Large intestine (tissue), 3 donors: ENCODE data around the gene LRRK1. TPM values are rescaled to one million over a fixed set of nuclear protein-coding genes. Genes with fewer than 3 reads are reported as not detected.

ENCODE experiments used
- DNase-seq, 2 donors: peaks; one replicate each; pipeline versions ENCODE4 v3.0.0 to v3.0.0-alpha.2; 2013
- H3K27ac ChIP-seq: one replicate; pipeline ENCODE4 v1.5.1; 2013; ENCODE audit warnings: low read length
- H3K27me3 ChIP-seq: 2 replicates; pipeline ENCODE4 v1.6.1; 2013; ENCODE audit warnings: low read length; ENCODE audit not compliant: control insufficient read depth, insufficient read depth
- H3K36me3 ChIP-seq: 2 replicates; pipeline ENCODE4 v1.6.1; 2013; ENCODE audit warnings: low read length; ENCODE audit not compliant: control insufficient read depth, insufficient read depth
- H3K4me1 ChIP-seq: one replicate; pipeline ENCODE4 v1.6.1; 2013; ENCODE audit warnings: low read length; ENCODE audit not compliant: control insufficient read depth, insufficient read depth
- H3K4me3 ChIP-seq: one replicate; pipeline ENCODE4 v1.5.1; 2013; ENCODE audit warnings: low read length
- H3K9me3 ChIP-seq: one replicate; pipeline ENCODE4 v1.6.1; 2013; ENCODE audit warnings: mild to moderate bottlenecking, low read depth, low read length, moderate library complexity; ENCODE audit not compliant: control insufficient read depth
- WGBS: methylation state at CpG from one replicate; pipeline ENCODE4 v1.1.5; 2013; ENCODE audit warnings: low lambda C conversion rate; ENCODE audit not compliant: insufficient coverage; 5-methylcytosine and 5-hydroxymethylcytosine counted together
- polyA plus RNA-seq: library from polyadenylated mRNA; unstranded; fragments of 120-200 nt; gene quantifications from one replicate; pipeline ENCODE4 v1.2.1, GENCODE V29; 2013

The LRRK1 gene
- polyA plus RNA-seq, 1 donor, result 4.2 TPM

- Histone ChIP-seq H3K4me1 (no peaks in the 10 kb centered on the region), H3K36me3 (no peaks in the 10 kb centered on the region), H3K27me3 (no peaks in the 10 kb centered on the region), H3K27ac (no peak overlapping the region), H3K4me3 (no peak overlapping the region), H3K9me3 (peaks cover 6% of the 10 kb centered on the region)
- WGBS, result no CpG with 5 or more reads among the region's 7 CpGs
- no peak for DNase-seq
Measured at GRCh38 chr15:101105059-101105891, 186.1 kb downstream of the LRRK1 start.

- peaks cover 6% of the 10 kb centered on the region for H3K9me3 ChIP-seq
- H3K4me1 ChIP-seq, result no peaks in the 10 kb centered on the region
- DNase-seq, result no peak
- no CpG with 5 or more reads among the region's 7 CpGs for WGBS
- H3K27me3 ChIP-seq, result no peaks in the 10 kb centered on the region
- no peaks in the 10 kb centered on the region for H3K36me3 ChIP-seq
- no peak overlapping the region for H3K4me3 ChIP-seq
- no peak overlapping the region for H3K27ac ChIP-seq
Measured at GRCh38 chr15:101107101-101107500, 187.9 kb downstream of the LRRK1 start.

- H3K27ac ChIP-seq, result no peak overlapping the region
Measured at GRCh38 chr15:101107625-101108460, 188.7 kb downstream of the LRRK1 start.

DNA sequence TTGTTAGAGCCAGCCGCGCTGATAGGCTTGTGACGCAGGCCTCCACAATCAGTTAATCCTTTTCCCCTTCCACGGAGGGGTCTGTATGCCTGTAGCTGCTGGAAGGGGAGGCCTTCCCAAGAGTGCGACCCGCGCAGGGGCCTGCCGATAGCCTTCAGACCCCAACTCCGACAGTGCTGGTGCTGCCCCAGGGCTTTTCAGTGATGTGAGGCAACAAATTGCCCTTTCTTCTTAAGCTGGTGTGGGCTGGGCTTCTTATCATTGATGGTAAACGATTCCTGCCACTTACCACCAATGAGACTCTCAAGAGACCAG, 189.3 kb downstream of the LRRK1 start:
- Histone ChIP-seq H3K9me3 (peaks cover 6% of the 10 kb centered on the region), H3K4me3 (no peak overlapping the region), H3K36me3 (no peaks in the 10 kb centered on the region), H3K4me1 (no peaks in the 10 kb centered on the region), H3K27ac (no peak overlapping the region), H3K27me3 (no peaks in the 10 kb centered on the region)
- no peak for DNase-seq
- no CpG with 5 or more reads among the region's 10 CpGs for WGBS

More at GRCh38 chr15:101107625-101108460, 188.7 kb downstream of the LRRK1 start:
- DNase-seq, result no peak
- Histone ChIP-seq H3K4me1 (no peaks in the 10 kb centered on the region), H3K9me3 (peaks cover 6% of the 10 kb centered on the region), H3K4me3 (no peak overlapping the region), H3K36me3 (no peaks in the 10 kb centered on the region), H3K27me3 (no peaks in the 10 kb centered on the region)
- WGBS, result no CpG with 5 or more reads among the region's 6 CpGs

- WGBS, result 100% methylated on average over 1 of the region's 7 CpGs
- no peak overlapping the region for H3K4me3 ChIP-seq
- DNase-seq, result no peak
- H3K27me3 ChIP-seq, result no peaks in the 10 kb centered on the region
- no peaks in the 10 kb centered on the region for H3K36me3 ChIP-seq
- no peaks in the 10 kb centered on the region for H3K4me1 ChIP-seq
- H3K9me3 ChIP-seq, result peaks cover 6% of the 10 kb centered on the region
- H3K27ac ChIP-seq, result no peak overlapping the region
Measured at GRCh38 chr15:101108791-101109190, 189.6 kb downstream of the LRRK1 start.

GRCh38 chr15:101110681-101111569, 191.8 kb downstream of the LRRK1 start:
- 60% methylated on average over 1 of the region's 23 CpGs for WGBS
- no peaks in the 10 kb centered on the region for H3K36me3 ChIP-seq
- no peaks in the 10 kb centered on the region for H3K27me3 ChIP-seq
- peaks cover 4% of the 10 kb centered on the region for H3K4me1 ChIP-seq
- no peak overlapping the region for H3K27ac ChIP-seq
- no peak for DNase-seq
- H3K9me3 ChIP-seq, result peaks cover 6% of the 10 kb centered on the region
- H3K4me3 ChIP-seq, result no peak overlapping the region

DNA sequence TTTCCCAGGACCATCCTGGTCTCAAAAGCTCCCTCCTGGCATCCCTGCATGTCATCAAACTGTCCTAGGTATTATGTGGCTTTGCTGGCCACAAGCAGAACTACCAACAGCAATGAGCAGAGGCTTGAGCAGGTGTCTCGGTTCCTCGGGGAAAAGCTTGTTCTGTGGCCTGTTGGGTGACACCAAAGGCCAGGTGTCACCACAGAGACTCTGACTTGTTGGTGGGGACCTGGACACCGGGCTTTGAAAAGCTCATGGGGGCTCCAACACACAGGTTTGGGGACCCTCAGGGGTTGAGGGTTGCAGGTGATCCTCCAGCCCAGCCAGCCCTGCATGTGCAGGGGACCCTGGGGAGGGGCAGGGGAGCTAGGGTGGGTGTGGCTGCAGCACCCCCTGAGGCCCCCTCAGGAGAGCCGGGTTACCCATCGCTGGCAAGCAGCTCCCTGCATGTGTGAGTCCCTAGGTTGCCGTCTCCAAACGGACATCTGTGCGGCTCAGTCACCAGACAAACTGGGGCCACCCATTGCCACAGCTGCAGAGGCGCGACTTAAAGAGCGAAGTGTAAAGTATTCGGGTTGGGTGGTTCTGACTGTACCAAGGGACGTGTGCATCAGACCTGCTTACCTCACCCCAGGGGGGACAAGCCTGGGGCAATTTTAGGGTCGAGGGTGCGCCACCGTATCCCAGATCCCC, 192.6 kb downstream of the LRRK1 start:
- H3K9me3 ChIP-seq, result peaks cover 6% of the 10 kb centered on the region
- DNase-seq, result no peak
- no peaks in the 10 kb centered on the region for H3K27me3 ChIP-seq
- WGBS, result no CpG with 5 or more reads among the region's 16 CpGs
- H3K27ac ChIP-seq, result no peak overlapping the region
- no peaks in the 10 kb centered on the region for H3K36me3 ChIP-seq
- no peak overlapping the region for H3K4me3 ChIP-seq
- peaks cover 10% of the 10 kb centered on the region for H3K4me1 ChIP-seq

DNA sequence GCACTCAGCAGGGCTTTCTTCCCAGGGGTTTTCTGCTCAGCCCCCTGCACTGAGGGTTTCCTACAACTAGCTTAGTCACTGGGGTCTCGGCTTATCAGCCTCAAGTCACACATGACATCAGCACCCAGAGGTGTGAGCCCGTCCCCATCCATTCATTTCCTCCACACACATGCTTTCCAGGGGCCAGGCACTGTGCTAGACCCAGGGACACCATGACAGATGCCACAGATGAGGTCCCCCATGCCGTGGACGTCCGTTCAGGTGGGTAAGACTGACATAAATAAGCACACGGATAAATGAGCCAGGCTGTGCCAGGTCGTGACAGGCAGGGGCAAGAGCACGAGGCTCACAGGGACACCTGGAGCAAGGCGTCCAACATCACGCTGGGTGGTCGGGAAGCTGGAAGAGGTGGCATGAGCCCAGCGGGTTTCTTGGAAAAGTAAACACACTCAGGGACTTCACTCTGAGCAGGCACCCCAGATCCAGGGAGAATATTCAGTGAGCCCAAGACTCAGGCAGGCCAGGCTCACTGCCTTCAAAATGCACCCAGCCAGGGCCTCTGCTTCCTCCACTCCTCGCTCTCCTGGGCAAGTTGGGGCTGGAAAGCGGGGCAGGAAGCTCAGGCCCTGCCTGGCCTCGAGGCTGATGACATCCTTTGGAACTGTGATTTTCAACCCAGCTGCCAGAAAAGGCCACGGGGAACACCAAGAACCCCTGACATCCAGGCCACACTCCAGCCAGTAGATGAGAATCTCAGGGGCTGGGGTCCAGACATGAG, 193.4 kb downstream of the LRRK1 start:
- Histone ChIP-seq H3K4me1 (peaks cover 10% of the 10 kb centered on the region), H3K27me3 (no peaks in the 10 kb centered on the region), H3K27ac (no peak overlapping the region), H3K36me3 (no peaks in the 10 kb centered on the region), H3K4me3 (no peak overlapping the region), H3K9me3 (peaks cover 6% of the 10 kb centered on the region)
- WGBS, result no CpG with 5 or more reads among the region's 16 CpGs
- no peak for DNase-seq
